ENCODE data around the gene BCL2L15.

BCL2L15 gene

DNA sequence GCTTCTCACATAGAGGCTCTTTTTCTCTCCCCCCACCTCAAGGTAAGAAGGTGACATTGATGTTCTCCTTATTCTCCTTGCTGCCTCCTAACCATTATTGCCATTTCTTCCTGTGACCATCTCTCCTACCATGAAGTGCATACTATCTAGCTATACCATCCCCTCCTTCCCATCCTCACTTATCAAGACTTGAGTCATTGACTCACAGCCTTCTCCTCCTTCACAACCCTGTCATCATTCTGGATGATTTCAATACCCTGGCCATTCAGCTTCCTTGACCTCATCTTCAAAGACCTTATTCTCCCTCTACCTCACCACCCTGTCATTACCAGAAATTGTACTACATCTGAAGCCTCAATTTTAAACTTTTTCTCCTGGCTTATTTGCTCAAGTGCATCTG is 30.9 kb upstream of the BCL2L15 start:
- Mint-ChIP-seq H3K27ac (no peak overlapping the region), H3K4me1 (peaks cover 4 to 13% of the 10 kb centered on the region in 2 donors), H3K9me3 (peaks cover 0 to 2% of the 10 kb centered on the region in 2 donors), H3K27me3 (no peaks in the 10 kb centered on the region), H3K4me3 (no peak overlapping the region), H3K36me3 (peaks cover 11 to 14% of the 10 kb centered on the region in 2 donors)
- ATAC-seq (replicated peaks) (no peak), DNase-seq (no peak)

DNA sequence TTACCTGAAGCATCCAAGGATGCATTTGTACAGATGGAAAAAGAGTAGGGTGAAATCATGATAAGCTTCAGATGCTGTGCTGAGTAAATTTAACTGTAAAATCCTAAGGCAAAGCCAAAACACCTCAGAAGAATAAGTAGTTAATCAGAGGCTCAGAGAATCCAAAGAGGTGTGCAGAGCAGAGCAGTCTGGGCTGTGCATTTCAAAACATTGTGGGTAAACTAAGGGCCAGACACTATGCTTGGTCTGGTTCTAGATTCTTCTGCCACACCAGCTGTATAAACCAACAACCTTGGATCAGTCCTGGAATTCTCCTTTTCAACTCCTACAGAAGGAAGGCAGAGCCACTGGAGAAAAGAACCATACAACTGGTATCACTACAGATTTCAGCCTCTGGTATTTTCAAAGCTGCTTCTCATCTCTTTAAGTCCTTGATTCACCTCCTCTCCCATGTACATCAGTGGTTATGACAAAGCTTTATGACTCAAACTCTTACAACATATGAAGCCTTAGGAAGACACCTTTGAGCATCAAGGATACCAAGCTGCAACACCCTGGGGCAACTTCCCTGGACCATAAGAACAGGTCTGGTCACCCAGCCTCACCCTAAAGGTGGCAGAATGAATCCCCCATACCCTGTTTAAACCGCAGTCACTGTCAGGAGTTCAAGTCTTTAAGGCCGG is 30.2 kb upstream of the BCL2L15 start:
- Mint-ChIP-seq H3K36me3 (peaks cover 14 to 16% of the 10 kb centered on the region in 2 donors), H3K9me3 (peaks cover 0 to 2% of the 10 kb centered on the region in 2 donors), H3K27ac (no peak overlapping the region), H3K27me3 (no peaks in the 10 kb centered on the region), H3K4me3 (no peak overlapping the region), H3K4me1 (peaks cover 4 to 13% of the 10 kb centered on the region in 2 donors)
- DNase-seq = no peak
- no peak for ATAC-seq (replicated peaks)

DNA sequence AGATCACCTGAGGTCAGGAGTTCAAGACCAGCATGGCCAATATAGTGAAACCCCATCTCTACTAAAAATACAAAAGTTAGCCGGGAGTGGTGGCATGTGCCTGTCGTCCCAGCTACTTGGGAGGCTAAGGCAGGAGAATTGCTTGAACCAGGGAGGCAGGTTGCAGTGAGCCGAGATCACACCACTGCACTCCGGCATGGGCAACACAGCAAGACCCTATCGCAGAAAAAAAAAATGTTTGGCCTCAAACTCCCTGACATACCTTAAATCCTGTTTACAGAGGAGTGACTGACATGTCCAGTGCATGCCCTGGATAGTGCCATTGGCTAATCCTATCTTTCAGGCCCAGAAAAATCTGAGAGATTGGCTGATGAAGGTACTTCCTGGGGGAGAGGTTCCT is 29.6 kb upstream of the BCL2L15 start:
- Mint-ChIP-seq H3K27ac (no peak overlapping the region), H3K36me3 (peaks cover 14 to 17% of the 10 kb centered on the region in 2 donors), H3K4me1 (peaks cover 4 to 13% of the 10 kb centered on the region in 2 donors), H3K27me3 (no peaks in the 10 kb centered on the region), H3K9me3 (peaks cover 0 to 2% of the 10 kb centered on the region in 2 donors), H3K4me3 (no peak overlapping the region)
- ATAC-seq (replicated peaks) (no peak), DNase-seq (no peak)

DNA sequence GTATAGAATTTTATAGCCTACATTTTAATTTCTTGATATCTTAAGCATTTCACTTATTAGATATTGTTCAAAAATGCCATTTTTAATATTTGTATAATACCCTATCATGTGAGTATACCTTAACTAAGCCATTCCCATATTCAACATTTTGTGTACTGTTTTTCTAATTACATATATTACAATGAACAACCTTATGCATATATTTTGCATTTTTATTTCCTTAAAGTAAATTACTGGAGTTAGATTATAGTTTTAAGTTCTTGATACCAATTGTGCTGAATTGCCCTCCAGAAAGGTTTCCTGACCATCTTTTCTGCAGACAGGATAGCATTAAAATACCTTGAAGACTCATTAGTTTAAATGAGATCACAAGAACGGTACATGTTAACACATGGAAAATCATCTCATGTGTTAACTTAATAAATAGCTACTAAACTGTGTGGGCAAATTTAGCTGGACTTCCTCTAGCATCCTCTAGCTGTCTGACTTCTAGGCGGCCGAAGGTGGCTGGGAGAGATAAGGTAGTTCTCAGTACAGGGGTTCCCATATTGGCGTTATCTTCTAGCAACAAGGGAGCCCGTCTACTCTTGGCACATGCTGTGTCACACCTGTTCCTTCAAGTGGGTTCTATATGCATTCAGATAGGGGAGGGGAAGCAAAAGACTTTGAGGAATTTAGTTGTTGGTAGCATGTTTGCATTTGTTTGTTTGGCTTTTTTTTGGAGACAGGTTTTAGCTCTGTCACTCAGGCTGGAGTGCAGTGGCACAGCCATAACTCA is 26.7 kb upstream of the BCL2L15 start:
- Mint-ChIP-seq H3K9me3 (peaks cover 0 to 2% of the 10 kb centered on the region in 2 donors), H3K4me1 (peaks cover 4 to 19% of the 10 kb centered on the region in 2 donors), H3K36me3 (peaks cover 31 to 42% of the 10 kb centered on the region in 2 donors), H3K4me3 (no peak overlapping the region), H3K27ac (no peak overlapping the region), H3K27me3 (no peaks in the 10 kb centered on the region)
- no peak for DNase-seq
- ATAC-seq (replicated peaks) = no peak

DNA sequence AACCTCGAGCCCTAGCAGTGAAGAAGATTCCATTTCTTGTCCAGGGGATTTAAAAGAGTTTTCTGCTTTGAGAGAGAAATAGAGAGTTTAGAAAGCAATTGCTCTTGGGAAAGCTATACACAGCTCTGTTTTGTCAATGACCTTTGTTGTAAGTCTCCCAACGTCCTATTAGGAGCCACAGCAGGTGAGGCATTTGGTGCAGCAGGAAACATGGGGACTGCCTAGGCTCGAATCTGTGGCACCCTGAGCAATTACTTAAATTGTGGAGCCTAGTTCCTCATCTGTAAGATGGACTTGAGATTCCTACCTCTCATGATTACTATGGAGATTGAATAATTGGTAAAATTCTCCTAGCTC is 25.9 kb upstream of the BCL2L15 start:
- DNase-seq (no peak), ATAC-seq (replicated peaks) (no peak)
- Mint-ChIP-seq H3K4me3 (no peak overlapping the region), H3K27me3 (no peaks in the 10 kb centered on the region), H3K4me1 (peaks cover 7 to 19% of the 10 kb centered on the region in 2 donors), H3K36me3 (peaks cover 31 to 47% of the 10 kb centered on the region in 2 donors), H3K27ac (no peak overlapping the region), H3K9me3 (peaks cover 0 to 2% of the 10 kb centered on the region in 2 donors)

DNA sequence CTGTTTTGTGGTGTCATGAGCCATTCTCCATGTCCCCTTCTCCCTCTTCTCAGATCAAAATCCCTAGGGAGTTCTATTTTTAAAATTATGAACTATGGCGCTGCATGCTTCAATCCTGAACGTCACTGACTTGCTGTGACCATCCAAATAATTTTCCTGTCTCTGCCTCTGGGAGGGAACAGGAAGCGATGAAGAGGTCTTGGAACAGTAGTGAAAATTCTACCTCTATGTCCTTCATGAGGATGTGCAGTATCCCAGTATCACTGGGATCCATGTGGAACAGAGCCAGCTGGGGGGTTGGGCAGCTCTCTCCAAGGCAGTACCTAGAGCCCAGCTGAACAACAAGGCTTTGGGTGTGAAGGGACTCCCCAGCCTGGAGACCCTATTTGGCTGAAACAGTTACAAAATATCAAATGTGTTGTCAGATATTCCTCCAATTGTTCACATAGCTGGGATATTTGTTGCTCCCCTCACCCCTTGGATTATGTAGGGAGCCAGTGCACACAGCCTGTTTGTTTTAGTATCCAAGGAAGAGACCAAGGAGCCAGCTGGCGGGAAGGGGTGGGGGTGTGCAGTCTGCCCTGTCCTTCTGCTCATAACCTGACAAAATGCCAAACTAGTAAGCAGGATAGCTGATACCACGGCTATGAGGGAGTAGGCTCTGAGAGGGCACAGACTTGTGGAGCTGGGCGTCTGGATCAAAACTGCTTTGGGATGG is 25.4 kb upstream of the BCL2L15 start:
- H3K27me3 Mint-ChIP-seq = no peaks in the 10 kb centered on the region
- H3K4me1 Mint-ChIP-seq = peaks cover 7 to 19% of the 10 kb centered on the region in 2 donors
- H3K36me3 Mint-ChIP-seq = peaks cover 36 to 53% of the 10 kb centered on the region in 2 donors
- H3K9me3 Mint-ChIP-seq = peaks cover 0 to 2% of the 10 kb centered on the region in 2 donors
- ATAC-seq (replicated peaks) (no peak), DNase-seq (no peak)
- H3K4me3 Mint-ChIP-seq = no peak overlapping the region
- H3K27ac Mint-ChIP-seq = no peak overlapping the region

DNA sequence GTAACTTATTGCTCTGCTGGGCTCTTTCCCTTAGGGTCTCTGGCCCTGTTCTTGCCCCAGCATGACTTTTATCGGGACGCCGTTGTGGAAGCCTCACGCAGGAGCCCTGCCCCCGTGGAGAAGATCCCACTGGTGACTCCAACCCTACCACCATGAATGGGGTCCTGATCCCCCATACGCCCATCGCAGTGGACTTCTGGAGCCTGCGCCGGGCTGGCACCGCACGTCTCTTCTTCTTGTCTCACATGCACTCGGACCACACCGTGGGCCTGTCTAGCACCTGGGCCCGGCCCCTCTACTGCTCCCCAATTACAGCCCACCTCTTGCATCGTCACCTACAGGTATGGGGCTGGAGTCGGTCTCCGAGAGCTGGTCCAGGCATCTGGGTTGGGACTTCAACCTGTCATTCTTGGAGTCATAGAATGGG is 18.1 kb upstream of the BCL2L15 start:
- peaks cover 28 to 35% of the 10 kb centered on the region in 2 donors for H3K36me3 Mint-ChIP-seq
- peak overlapping the region; percentile 93 to 96 for H3K4me3 Mint-ChIP-seq
- peak in 1 of 2 donors; percentile 10 for ATAC-seq (replicated peaks)
- no peaks in the 10 kb centered on the region for H3K9me3 Mint-ChIP-seq
- DNase-seq = peak; percentile 7
- peak overlapping the region; percentile 93 for H3K27ac Mint-ChIP-seq
- H3K27me3 Mint-ChIP-seq = no peaks in the 10 kb centered on the region
- peaks cover 21 to 39% of the 10 kb centered on the region in 2 donors for H3K4me1 Mint-ChIP-seq

DNA sequence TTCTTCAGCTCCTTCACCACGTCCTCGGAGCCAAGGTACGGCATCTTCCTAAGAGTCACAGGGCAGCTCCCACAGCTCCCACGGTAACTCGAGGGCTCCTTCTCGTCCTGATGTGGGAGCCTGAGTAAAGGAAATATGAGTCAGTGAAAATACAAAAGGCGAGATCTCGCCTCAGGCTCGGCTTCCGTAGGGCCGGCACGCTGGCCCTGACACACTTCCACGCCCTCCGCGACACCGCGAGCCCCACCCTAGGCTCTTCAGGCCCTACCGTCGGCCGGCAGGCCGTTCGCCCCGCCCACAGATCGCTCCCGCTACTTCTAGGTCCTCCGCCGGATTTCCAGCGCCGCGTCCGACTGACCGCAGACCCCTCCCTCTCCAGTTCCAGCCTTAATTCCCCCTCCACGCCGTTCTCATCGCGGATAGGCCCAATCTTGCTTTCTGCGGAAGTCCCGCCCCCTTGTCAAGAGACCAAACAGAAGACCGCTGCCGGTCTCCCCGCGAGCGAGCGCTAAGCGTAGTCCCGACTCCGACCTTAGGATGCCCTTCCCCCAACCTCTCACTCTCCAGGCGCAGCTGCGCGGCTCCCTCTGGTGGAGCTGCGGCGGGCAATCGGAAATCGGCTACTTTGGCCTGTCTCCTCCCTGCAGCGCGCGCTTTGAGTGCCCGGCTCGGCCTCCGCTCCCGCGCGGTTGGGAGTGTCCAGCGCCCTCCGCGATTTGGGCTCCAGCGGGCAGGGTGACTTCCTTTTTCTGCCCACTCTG is 17.5 kb upstream of the BCL2L15 start, which contains the start of the genes AP4B1 and DCLRE1B:
TSS of gene AP4B1 (minus strand) at position 126 of the 761 bp plus-strand sequence. CDS start at position 44, 82 bp downstream.
TSS of gene DCLRE1B (plus strand) at position 653 of the 761 bp plus-strand sequence. CDS start 261 bp downstream, outside the sequence.
- Mint-ChIP-seq H3K36me3 (peaks cover 28 to 35% of the 10 kb centered on the region in 2 donors), H3K9me3 (no peaks in the 10 kb centered on the region), H3K4me3 (peak within 1 kb of the TSS; percentile 93 to 96), H3K27ac (peak within 1 kb of the TSS; percentile 93), H3K4me1 (peaks cover 22 to 36% of the 10 kb centered on the region in 2 donors), H3K27me3 (no peaks in the 10 kb centered on the region)
- ATAC-seq (replicated peaks) (peak; percentile 91 to 94), DNase-seq (peak; percentile 99)

DNA sequence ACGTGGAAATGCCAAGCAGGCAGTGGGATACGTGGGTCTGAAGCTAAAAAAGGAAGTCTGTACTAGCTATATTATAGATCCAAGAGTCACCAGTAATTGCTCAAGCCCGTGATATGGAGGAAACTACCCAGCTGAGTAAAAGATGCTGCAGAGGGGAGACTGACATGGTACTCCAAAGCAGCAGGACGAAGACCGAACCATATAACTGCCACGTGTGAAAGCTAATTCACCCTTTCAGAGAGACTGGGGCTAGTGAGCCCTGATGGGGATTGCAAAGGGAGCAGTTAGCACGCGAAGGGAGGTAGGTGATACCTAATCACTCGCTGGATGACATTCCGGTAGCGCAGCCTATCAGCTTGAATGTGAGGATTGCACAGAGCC is 16.9 kb upstream of the BCL2L15 start:
- Mint-ChIP-seq H3K9me3 (no peaks in the 10 kb centered on the region), H3K27me3 (no peaks in the 10 kb centered on the region), H3K27ac (peak overlapping the region; percentile 93), H3K4me1 (peaks cover 25 to 40% of the 10 kb centered on the region in 2 donors), H3K4me3 (peak overlapping the region; percentile 93 to 96), H3K36me3 (peaks cover 32 to 36% of the 10 kb centered on the region in 2 donors)
- no peak for DNase-seq
- ATAC-seq (replicated peaks) = peak; percentile 41 to 43

DNA sequence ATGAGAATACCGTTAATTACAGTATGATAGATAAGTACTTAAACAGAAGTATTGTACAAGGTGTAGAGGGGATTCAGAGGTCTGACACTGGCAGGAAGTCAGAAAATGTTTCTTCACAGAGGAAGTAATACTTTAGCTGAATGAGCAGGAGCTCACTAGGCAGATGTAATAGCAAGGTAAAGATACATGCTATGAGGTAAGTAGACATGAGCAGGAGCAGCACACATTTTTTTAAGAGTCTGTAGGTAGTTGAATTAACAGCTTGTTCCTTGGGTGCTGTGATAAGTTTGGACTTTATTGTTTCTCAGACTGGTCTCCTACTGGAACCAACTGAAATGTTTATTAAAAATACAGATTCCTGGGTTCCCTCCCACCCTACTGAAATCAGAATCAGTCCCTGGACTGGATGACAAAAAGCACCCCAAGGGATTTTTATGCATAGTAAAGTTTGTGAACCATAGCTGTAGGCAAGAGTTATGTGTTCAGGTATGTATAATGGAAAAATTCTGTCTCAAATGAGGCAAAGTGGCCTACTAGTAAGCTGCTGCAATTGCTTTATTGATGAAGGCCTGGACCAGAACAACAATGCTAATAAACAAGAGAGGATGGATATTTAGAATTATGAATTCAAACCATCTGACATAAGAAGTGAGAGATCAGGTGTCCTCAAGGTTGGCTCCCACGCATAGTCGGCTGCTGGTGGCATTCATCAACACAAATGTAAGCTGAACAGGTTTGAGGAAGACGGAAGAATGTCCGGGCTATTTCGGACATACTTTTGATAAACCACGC is 16.3 kb upstream of the BCL2L15 start:
- no peak for DNase-seq
- H3K9me3 Mint-ChIP-seq = no peaks in the 10 kb centered on the region
- peaks cover 34 to 36% of the 10 kb centered on the region in 2 donors for H3K36me3 Mint-ChIP-seq
- no peak for ATAC-seq (replicated peaks)
- peak overlapping the region; percentile 93 for H3K27ac Mint-ChIP-seq
- peak overlapping the region; percentile 93 to 96 for H3K4me3 Mint-ChIP-seq
- peaks cover 24 to 40% of the 10 kb centered on the region in 2 donors for H3K4me1 Mint-ChIP-seq
- H3K27me3 Mint-ChIP-seq = no peaks in the 10 kb centered on the region

DNA sequence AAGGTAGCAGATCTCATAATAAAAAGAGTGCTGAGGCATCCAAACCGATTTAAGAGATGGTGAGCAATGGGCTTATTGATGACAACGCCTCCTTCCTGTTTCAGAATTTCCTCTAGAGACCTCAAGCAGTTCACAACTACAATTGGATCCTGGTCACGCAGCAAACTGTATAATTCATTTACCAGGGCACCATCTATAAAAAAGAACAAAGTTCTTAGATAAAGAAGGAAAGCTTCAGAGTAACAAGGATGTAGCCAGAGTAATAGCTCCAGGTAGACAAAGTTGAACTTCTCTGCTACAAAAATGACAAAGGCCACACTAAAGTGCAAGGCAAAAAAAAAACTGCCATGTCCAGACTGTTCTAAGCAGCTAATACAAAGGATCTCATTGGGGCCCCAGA is 13.8 kb upstream of the BCL2L15 start:
- Mint-ChIP-seq H3K27ac (no peak overlapping the region), H3K27me3 (no peaks in the 10 kb centered on the region), H3K36me3 (peaks cover 33 to 39% of the 10 kb centered on the region in 2 donors)

DNA sequence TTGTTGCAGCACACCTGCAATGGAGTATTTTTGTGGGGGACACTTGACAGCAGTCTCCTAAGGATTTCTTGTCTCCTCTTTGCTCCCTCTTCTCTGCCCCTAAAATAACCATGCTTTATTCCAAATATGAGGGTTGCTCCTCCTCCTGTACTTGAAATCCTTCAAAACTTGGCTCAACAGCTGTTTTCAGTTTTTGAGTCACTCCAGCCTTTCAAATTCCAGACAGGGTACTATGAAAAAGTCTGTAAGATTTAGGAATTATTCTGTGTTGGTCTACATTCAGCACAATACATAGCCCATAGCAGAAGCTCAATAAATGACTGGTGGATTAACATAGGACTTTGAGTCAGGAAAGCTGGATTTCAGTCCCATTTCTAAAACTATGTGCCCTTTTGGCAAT is 11.7 kb upstream of the BCL2L15 start:
- peaks cover 18 to 34% of the 10 kb centered on the region in 2 donors for H3K4me1 Mint-ChIP-seq

More for the DNA sequence above, 13.8 kb upstream of the BCL2L15 start:
- no peak overlapping the region for H3K4me3 Mint-ChIP-seq
- ATAC-seq (replicated peaks) (no peak), DNase-seq (no peak)
- peaks cover 21 to 36% of the 10 kb centered on the region in 2 donors for H3K4me1 Mint-ChIP-seq
- no peaks in the 10 kb centered on the region for H3K9me3 Mint-ChIP-seq

More for the DNA sequence above, 11.7 kb upstream of the BCL2L15 start:
- Mint-ChIP-seq H3K36me3 (peaks cover 41 to 46% of the 10 kb centered on the region in 2 donors), H3K27me3 (no peaks in the 10 kb centered on the region), H3K9me3 (no peaks in the 10 kb centered on the region), H3K27ac (no peak overlapping the region), H3K4me3 (no peak overlapping the region)
- DNase-seq (no peak), ATAC-seq (replicated peaks) (no peak)

Data from stimulated activated naive B cell treated with anti-CD40 and anti-IgM and Interleukin-4, amounts not matched to agents 10 μg/mL and 1 μg/mL and 100 μg/mL, for 72 hours (primary cell).